Endodermal cell (in vitro differentiated cells): Measurements from ENCODE around the gene PGM1. TPM values are rescaled to one million over a fixed set of nuclear protein-coding genes. Genes with fewer than 3 reads are reported as not detected.

Experiments
- DNase-seq: peaks from one replicate; pipeline ENCODE4 v3.0.0-alpha.2; 2017
- H3K27ac ChIP-seq: 2 replicates; pipeline ENCODE4 v1.5.1; 2013; ENCODE audit warnings: mild to moderate bottlenecking, low read depth, low read length, moderate library complexity
- H3K27me3 ChIP-seq: 2 replicates; pipeline ENCODE4 v1.6.1; 2013; ENCODE audit warnings: mild to moderate bottlenecking, low read length, moderate library complexity; ENCODE audit not compliant: insufficient read depth, control insufficient read depth, poor library complexity, severe bottlenecking
- H3K36me3 ChIP-seq: 2 replicates; pipeline ENCODE4 v1.7.0; 2013; ENCODE audit warnings: mild to moderate bottlenecking, low read length, moderate library complexity; ENCODE audit not compliant: control insufficient read depth, insufficient read depth
- H3K4me1 ChIP-seq: one replicate; pipeline ENCODE4 v1.7.0; 2013; ENCODE audit warnings: low read length; ENCODE audit not compliant: control insufficient read depth, insufficient read depth
- H3K4me3 ChIP-seq: 2 replicates; pipeline ENCODE4 v1.5.1; 2013; ENCODE audit warnings: mild to moderate bottlenecking, low read length, moderate library complexity
- H3K9ac ChIP-seq: 2 replicates; pipeline ENCODE4 v1.6.1; 2013; ENCODE audit warnings: mild to moderate bottlenecking, low read length, moderate library complexity; ENCODE audit not compliant: poor library complexity, severe bottlenecking; ENCODE audit errors: extremely low read depth
- H3K9me3 ChIP-seq: 2 replicates; pipeline ENCODE4 v1.6.1; 2013; ENCODE audit warnings: mild to moderate bottlenecking, low read length, moderate library complexity; ENCODE audit not compliant: control insufficient read depth
- H3K27ac Mint-ChIP-seq: 2 replicates; pipeline ENCODE4 v1.8.0; 2020; ENCODE audit warnings: mixed read lengths
- H3K27me3 Mint-ChIP-seq: 2 replicates; pipeline ENCODE4 v1.8.0; 2021; ENCODE audit warnings: mild to moderate bottlenecking, mixed read lengths; ENCODE audit not compliant: insufficient read depth
- H3K36me3 Mint-ChIP-seq: 2 replicates; pipeline ENCODE4 v1.8.0; 2020; ENCODE audit warnings: low read depth, mixed read lengths
- H3K4me1 Mint-ChIP-seq: 2 replicates; pipeline ENCODE4 v1.8.0; 2020; ENCODE audit warnings: mixed read lengths
- H3K4me3 Mint-ChIP-seq: 2 replicates; pipeline ENCODE4 v1.8.0; 2020; ENCODE audit warnings: mild to moderate bottlenecking, moderate library complexity, mixed read lengths
- H3K9me3 Mint-ChIP-seq: 2 replicates; pipeline ENCODE4 v1.8.0; 2020; ENCODE audit warnings: mild to moderate bottlenecking, mixed read lengths
- WGBS, 2 experiments: methylation state at CpG; one replicate each; pipeline versions ENCODE4 v1.1.5 to v1.1.7; 2013; ENCODE audit warnings: missing lambda C conversion rate in 2 of 2, mixed read lengths in 1 of 2; ENCODE audit not compliant: insufficient coverage in 1 of 2, insufficient read length in 1 of 2; 5-methylcytosine and 5-hydroxymethylcytosine counted together
- total RNA-seq, 2 donors: library from RNA; stranded (reverse); fragmentation: NEBNext Ultra II Directional in 1 of 2; extraction: Animal tissue kit (Norgen Biotek cat#: 25700) in 1 of 2; gene quantifications; 2 replicates in 1 of 2; 3 replicates in 1 of 2; pipeline ENCODE4 v1.2.1, GENCODE V29; 2021
- TF ChIP-seq, protein P1 (sequence below): fragments of 200-600 bp; sonication (generic); conservative IDR thresholded peaks from 2 replicates; pipeline ENCODE4 v1.5.0; 2021; ENCODE audit warnings: antibody characterized with exemption, mild to moderate bottlenecking

The PGM1 gene
- total RNA-seq, 2 donors from 2014 or later, result 119 to 165 TPM

DNA sequence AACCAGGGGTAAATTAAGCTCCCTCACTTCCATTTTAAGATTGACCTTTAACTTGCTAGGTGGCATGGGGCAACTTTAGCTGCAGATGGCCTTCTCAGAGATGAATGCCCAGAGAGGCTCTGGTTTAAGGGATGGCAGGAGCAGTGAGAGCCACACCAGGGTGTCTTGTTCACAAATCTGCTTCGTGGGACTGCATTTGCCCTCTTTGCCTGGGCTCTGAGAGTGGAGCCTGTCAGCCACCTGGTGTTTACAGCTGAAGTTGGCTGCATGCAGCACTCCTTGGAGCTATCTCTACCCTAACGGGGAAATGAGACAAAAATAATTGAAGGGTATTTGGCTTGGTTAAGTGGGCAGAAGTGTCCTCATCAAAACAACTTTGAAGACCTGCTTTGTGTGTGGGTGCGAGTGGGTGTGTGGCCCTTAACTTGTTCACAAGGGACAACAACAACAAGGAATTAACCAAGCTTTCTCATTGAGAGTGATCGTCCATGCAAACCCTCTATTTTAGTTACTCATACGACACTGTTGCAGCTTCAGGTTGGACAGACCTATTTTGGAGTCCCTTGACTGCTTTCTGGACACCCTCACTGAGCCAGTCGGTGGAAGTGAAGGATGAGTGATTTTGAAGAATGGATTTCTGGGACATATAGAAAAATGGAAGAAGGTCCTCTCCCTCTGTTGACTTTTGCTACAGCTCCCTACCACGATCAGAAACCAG is 29.8 kb downstream of the PGM1 start:
- H3K9ac ChIP-seq, result no peak overlapping the region
- H3K27me3 Mint-ChIP-seq, result no peaks in the 10 kb centered on the region
- 89 to 92% methylated on average over 6 to 7 of the region's 7 CpGs for WGBS, 2 experiments
- H3K9me3 ChIP-seq, result no peaks in the 10 kb centered on the region
- H3K4me3 ChIP-seq, result no peak overlapping the region
- DNase-seq, result no peak
- TF ChIP-seq, protein P1, sequence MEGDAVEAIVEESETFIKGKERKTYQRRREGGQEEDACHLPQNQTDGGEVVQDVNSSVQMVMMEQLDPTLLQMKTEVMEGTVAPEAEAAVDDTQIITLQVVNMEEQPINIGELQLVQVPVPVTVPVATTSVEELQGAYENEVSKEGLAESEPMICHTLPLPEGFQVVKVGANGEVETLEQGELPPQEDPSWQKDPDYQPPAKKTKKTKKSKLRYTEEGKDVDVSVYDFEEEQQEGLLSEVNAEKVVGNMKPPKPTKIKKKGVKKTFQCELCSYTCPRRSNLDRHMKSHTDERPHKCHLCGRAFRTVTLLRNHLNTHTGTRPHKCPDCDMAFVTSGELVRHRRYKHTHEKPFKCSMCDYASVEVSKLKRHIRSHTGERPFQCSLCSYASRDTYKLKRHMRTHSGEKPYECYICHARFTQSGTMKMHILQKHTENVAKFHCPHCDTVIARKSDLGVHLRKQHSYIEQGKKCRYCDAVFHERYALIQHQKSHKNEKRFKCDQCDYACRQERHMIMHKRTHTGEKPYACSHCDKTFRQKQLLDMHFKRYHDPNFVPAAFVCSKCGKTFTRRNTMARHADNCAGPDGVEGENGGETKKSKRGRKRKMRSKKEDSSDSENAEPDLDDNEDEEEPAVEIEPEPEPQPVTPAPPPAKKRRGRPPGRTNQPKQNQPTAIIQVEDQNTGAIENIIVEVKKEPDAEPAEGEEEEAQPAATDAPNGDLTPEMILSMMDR, result peak; percentile 45
- no peak overlapping the region for H3K27ac Mint-ChIP-seq
- H3K4me3 Mint-ChIP-seq, result no peak overlapping the region
- peaks cover 4% of the 10 kb centered on the region for H3K4me1 ChIP-seq
- no peaks in the 10 kb centered on the region for H3K9me3 Mint-ChIP-seq
- peaks cover 4% of the 10 kb centered on the region for H3K36me3 Mint-ChIP-seq
- H3K4me1 Mint-ChIP-seq, result peaks cover 16% of the 10 kb centered on the region
- H3K27me3 ChIP-seq, result no peaks in the 10 kb centered on the region
- peaks cover under 1% of the 10 kb centered on the region for H3K36me3 ChIP-seq
- no peak overlapping the region for H3K27ac ChIP-seq

- no peak for DNase-seq
- Histone ChIP-seq H3K4me1 (peaks cover 4% of the 10 kb centered on the region), H3K27ac (no peak overlapping the region), H3K4me3 (no peak overlapping the region), H3K9me3 (no peaks in the 10 kb centered on the region), H3K9ac (no peak overlapping the region), H3K36me3 (peaks cover 5% of the 10 kb centered on the region), H3K27me3 (no peaks in the 10 kb centered on the region)
- Mint-ChIP-seq H3K27ac (no peak overlapping the region), H3K4me1 (peaks cover 16% of the 10 kb centered on the region), H3K27me3 (no peaks in the 10 kb centered on the region), H3K36me3 (peaks cover 4% of the 10 kb centered on the region), H3K9me3 (no peaks in the 10 kb centered on the region), H3K4me3 (no peak overlapping the region)
- TF ChIP-seq, protein P1, result no peak
- 89 to 93% methylated on average over 1 to 4 of the region's 4 CpGs for WGBS, 2 experiments
Observed at GRCh38 chr1:63623952-63624351, 30.7 kb downstream of the PGM1 start.

DNA sequence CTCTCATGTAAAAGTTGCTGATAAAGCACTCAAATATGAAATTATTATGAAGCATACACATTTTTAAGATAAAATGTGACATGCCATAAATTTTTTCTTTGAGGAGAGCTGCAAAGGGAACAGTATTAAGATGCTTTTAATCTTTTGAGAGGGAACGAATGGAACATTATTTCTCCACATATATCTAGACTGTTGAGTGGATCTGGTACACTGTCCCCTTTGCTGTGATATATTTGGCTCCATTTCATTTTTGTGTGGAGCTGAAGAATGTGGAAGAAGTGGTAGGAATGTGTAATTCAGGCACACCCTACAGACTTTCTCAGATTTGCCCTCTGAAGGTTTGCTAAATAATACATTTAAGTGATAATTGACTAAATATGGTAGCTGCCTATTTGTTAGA is 31.7 kb downstream of the PGM1 start:
- Histone ChIP-seq H3K27ac (no peak overlapping the region), H3K36me3 (peaks cover 12% of the 10 kb centered on the region), H3K4me1 (peaks cover 4% of the 10 kb centered on the region), H3K4me3 (no peak overlapping the region), H3K9ac (no peak overlapping the region), H3K27me3 (no peaks in the 10 kb centered on the region), H3K9me3 (no peaks in the 10 kb centered on the region)
- Mint-ChIP-seq H3K36me3 (peaks cover 10% of the 10 kb centered on the region), H3K4me1 (peaks cover 16% of the 10 kb centered on the region), H3K27me3 (no peaks in the 10 kb centered on the region), H3K4me3 (no peak overlapping the region), H3K9me3 (no peaks in the 10 kb centered on the region), H3K27ac (no peak overlapping the region)
- no peak for DNase-seq
- WGBS, 2 experiments, result 100% methylated on average over 1 of the region's 1 CpG; no CpG with 5 or more reads in 1 of the 2 experiments
- TF ChIP-seq, protein P1, result peak; percentile 40
